GM12878 (cell line): ENCODE measurements around the gene VSX1.

Experiments used
- EZH2 ChIP-seq: IDR thresholded peaks from 2 replicates; pipeline ENCODE4 v1.6.1; 2012; ENCODE audit warnings: low read depth, mild to moderate bottlenecking, control low read depth, inconsistent platforms, low read length, borderline replicate concordance; ENCODE audit not compliant: control insufficient read depth
- IRF3 ChIP-seq: fragments of 450-650 bp; IDR thresholded peaks from 2 replicates; pipeline ENCODE4 v1.6.1; 2014; ENCODE audit warnings: mild to moderate bottlenecking

DNA sequence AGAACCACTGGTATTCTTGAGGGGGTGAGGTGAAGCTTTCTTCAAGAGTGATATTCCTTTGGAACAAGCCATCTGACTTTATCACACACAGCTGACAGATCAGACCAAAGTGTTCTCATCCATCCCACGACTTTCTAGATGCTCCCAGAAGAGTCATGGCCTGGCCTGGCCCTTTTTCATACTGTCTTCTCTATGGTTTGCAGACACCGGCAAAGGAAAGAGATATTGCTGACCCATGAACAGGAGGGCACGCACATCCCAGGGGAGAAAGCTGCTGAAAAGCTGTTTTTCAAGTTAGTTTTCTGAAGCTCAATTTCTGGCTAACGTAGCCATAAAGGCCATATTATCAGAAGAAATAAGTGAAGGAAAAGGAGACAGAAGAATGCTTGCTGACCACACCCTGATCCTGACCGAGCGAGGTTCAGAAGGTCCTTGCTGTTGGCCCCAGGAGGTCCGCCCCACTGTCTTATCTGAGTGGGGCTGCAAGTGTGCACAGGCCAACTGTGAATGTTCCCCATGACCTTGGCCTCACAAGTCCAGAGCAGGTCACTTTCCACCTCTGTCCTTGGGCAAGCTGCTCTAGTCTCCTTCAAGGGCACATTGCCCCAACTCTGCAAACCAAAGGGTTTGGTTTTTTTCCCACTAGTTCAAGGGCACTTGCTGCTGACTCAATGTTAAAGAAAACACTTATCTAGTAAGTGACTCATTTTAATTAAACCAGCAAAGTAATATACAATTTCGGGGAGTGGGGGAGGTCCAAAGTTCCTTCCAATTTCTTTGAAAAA, 26.0 kb downstream of the VSX1 start:
- no peak for TF ChIP-seq EZH2
- TF ChIP-seq IRF3 = no peak
